H9 (cell line): Measurements from ENCODE around the gene TSSC4. TPM values are rescaled to one million over a fixed set of nuclear protein-coding genes. Genes with fewer than 3 reads are reported as not detected.

ENCODE experiments used
- DNase-seq: peaks from one replicate; pipeline ENCODE4 v3.0.0-alpha.2; 2017
- H2AFZ ChIP-seq: one replicate; pipeline ENCODE4 v1.6.1; 2013; ENCODE audit warnings: mild to moderate bottlenecking, low read length, control low read depth, moderate library complexity
- H2AK5ac ChIP-seq: 2 replicates; pipeline ENCODE4 v1.6.1; 2013; ENCODE audit warnings: low read length, control low read depth, mixed read lengths; ENCODE audit not compliant: insufficient read length
- H2BK120ac ChIP-seq: one replicate; pipeline ENCODE4 v1.6.1; 2013; ENCODE audit warnings: low read depth, mild to moderate bottlenecking, low read length, control low read depth, inconsistent platforms; ENCODE audit not compliant: poor library complexity, severe bottlenecking
- H2BK12ac ChIP-seq: 2 replicates; pipeline ENCODE4 v1.6.1; 2013; ENCODE audit warnings: low read length, control low read depth, mixed read lengths, low read depth; ENCODE audit not compliant: insufficient read length
- H2BK15ac ChIP-seq: 2 replicates; pipeline ENCODE4 v1.6.1; 2013; ENCODE audit warnings: low read depth, low read length, control low read depth
- H2BK20ac ChIP-seq: one replicate; pipeline ENCODE4 v1.6.1; 2013; ENCODE audit warnings: low read depth, mild to moderate bottlenecking, low read length, control low read depth, inconsistent platforms; ENCODE audit not compliant: poor library complexity, severe bottlenecking
- H2BK5ac ChIP-seq: 2 replicates; pipeline ENCODE4 v1.6.1; 2013; ENCODE audit warnings: low read length, control low read depth, mixed read lengths; ENCODE audit not compliant: insufficient read length
- H3K14ac ChIP-seq: 2 replicates; pipeline ENCODE4 v1.6.1; 2013; ENCODE audit warnings: low read length, control low read depth; ENCODE audit not compliant: insufficient read depth
- H3K18ac ChIP-seq: 2 replicates; pipeline ENCODE4 v1.6.1; 2013; ENCODE audit warnings: low read depth, mild to moderate bottlenecking, mixed read lengths, low read length, control low read depth; ENCODE audit not compliant: insufficient read length
- H3K23ac ChIP-seq: 2 replicates; pipeline ENCODE4 v1.6.1; 2013; ENCODE audit warnings: low read length, control low read depth, mixed read lengths, low read depth; ENCODE audit not compliant: insufficient read length
- H3K23me2 ChIP-seq: 2 replicates; pipeline ENCODE4 v1.6.1; 2013; ENCODE audit warnings: low read depth, mild to moderate bottlenecking, mixed read lengths, low read length, control low read depth; ENCODE audit not compliant: insufficient read length, poor library complexity, severe bottlenecking
- H3K27ac ChIP-seq: 2 replicates; pipeline ENCODE4 v1.5.1; 2013; ENCODE audit warnings: low read length, control low read depth, mixed read lengths, low read depth; ENCODE audit not compliant: insufficient read length
- H3K27me3 ChIP-seq: 2 replicates; pipeline ENCODE4 v1.6.1; 2013; ENCODE audit warnings: low read length, control low read depth, inconsistent platforms; ENCODE audit not compliant: insufficient read depth
- H3K4ac ChIP-seq: 2 replicates; pipeline ENCODE4 v1.6.1; 2013; ENCODE audit warnings: low read depth, mild to moderate bottlenecking, control low read depth, inconsistent platforms, low read length, moderate library complexity
- H3K4me1 ChIP-seq: 2 replicates; pipeline ENCODE4 v1.6.1; 2013; ENCODE audit warnings: low read length, control low read depth, inconsistent platforms; ENCODE audit not compliant: insufficient read depth
- H3K4me2 ChIP-seq: 2 replicates; pipeline ENCODE4 v1.6.1; 2013; ENCODE audit warnings: low read length, control low read depth, mixed read lengths; ENCODE audit not compliant: insufficient read length, insufficient read depth
- H3K56ac ChIP-seq: 2 replicates; pipeline ENCODE4 v1.6.1; 2013; ENCODE audit warnings: low read depth, mild to moderate bottlenecking, mixed read lengths, low read length, control low read depth; ENCODE audit not compliant: insufficient read length
- H3K79me1 ChIP-seq: 2 replicates; pipeline ENCODE4 v1.6.1; 2013; ENCODE audit warnings: low read depth, mild to moderate bottlenecking, moderate library complexity, low read length, control low read depth, inconsistent platforms; ENCODE audit not compliant: insufficient read depth, poor library complexity, severe bottlenecking
- H3K79me2 ChIP-seq: 2 replicates; pipeline ENCODE4 v1.6.1; 2013; ENCODE audit warnings: low read length, control low read depth, inconsistent platforms; ENCODE audit not compliant: insufficient read depth
- H3K9ac ChIP-seq: 2 replicates; pipeline ENCODE4 v1.6.1; 2013; ENCODE audit warnings: low read length, control low read depth, mixed read lengths; ENCODE audit not compliant: insufficient read length; ENCODE audit errors: extremely low read depth
- H3K9me3 ChIP-seq: one replicate; pipeline ENCODE4 v1.6.1; 2013; ENCODE audit warnings: low read depth, low read length, inconsistent platforms; ENCODE audit not compliant: control insufficient read depth
- H3T11ph ChIP-seq: one replicate; pipeline ENCODE4 v1.6.1; 2013; ENCODE audit warnings: mild to moderate bottlenecking, low read length, control low read depth, inconsistent platforms
- H4K20me1 ChIP-seq: one replicate; pipeline ENCODE4 v1.6.1; 2013; ENCODE audit not compliant: control insufficient read depth, insufficient read length, insufficient read depth
- H4K5ac ChIP-seq: 2 replicates; pipeline ENCODE4 v1.6.1; 2013; ENCODE audit warnings: low read depth, mild to moderate bottlenecking, mixed read lengths, low read length, control low read depth; ENCODE audit not compliant: insufficient read length
- H4K8ac ChIP-seq: replicated peaks from 2 replicates; pipeline ENCODE4 v1.6.1; 2013; ENCODE audit warnings: low read length, control low read depth, mixed read lengths, low read depth; ENCODE audit not compliant: insufficient read length
- H4K91ac ChIP-seq: 2 replicates; pipeline ENCODE4 v1.6.1; 2013; ENCODE audit warnings: low read depth, mild to moderate bottlenecking, moderate library complexity, mixed read lengths, low read length, control low read depth; ENCODE audit not compliant: insufficient read length
- H3K27ac Mint-ChIP-seq, 3 experiments: 2 replicates in 2 of 3; 3 replicates in 1 of 3; pipeline ENCODE4 v1.8.0; 2020 to 2021; ENCODE audit warnings: mixed read lengths in 3 of 3, mild to moderate bottlenecking in 1 of 3, moderate library complexity in 1 of 3
- H3K27me3 Mint-ChIP-seq: 2 replicates; pipeline ENCODE4 v1.8.0; 2021; ENCODE audit warnings: low read depth, mild to moderate bottlenecking, moderate library complexity, mixed read lengths
- H3K36me3 Mint-ChIP-seq, 3 experiments: 2 replicates in 2 of 3; 3 replicates in 1 of 3; pipeline ENCODE4 v1.8.0; 2020 to 2021; ENCODE audit warnings: low read depth in 3 of 3, mixed read lengths in 3 of 3; ENCODE audit not compliant: insufficient read depth in 1 of 3
- H3K4me1 Mint-ChIP-seq, 2 experiments: 2 replicates each; pipeline ENCODE4 v1.8.0; 2020; ENCODE audit warnings: mixed read lengths in 2 of 2
- H3K4me3 Mint-ChIP-seq, 2 experiments: 2 replicates in 1 of 2; 3 replicates in 1 of 2; pipeline ENCODE4 v1.8.0; 2020 to 2021; ENCODE audit warnings: mild to moderate bottlenecking in 2 of 2, mixed read lengths in 2 of 2, moderate library complexity in 1 of 2
- H3K9me3 Mint-ChIP-seq, 2 experiments: 2 replicates in 1 of 2; 3 replicates in 1 of 2; pipeline ENCODE4 v1.8.0; 2020; ENCODE audit warnings: mild to moderate bottlenecking in 2 of 2, mixed read lengths in 2 of 2, moderate library complexity in 1 of 2
- CTCF ChIP-seq: fragments of 200-600 bp; sonication (generic); conservative IDR thresholded peaks from 3 replicates; pipeline ENCODE4 v1.8.0; 2021; ENCODE audit warnings: antibody characterized with exemption, mild to moderate bottlenecking
- WGBS: extraction: QIAGEN DNeasy Blood & Tissue Kit; methylation state at CpG from one replicate; pipeline ENCODE4 v1.1.7; 2013; ENCODE audit warnings: missing lambda C conversion rate, low lambda C conversion rate, mixed read lengths; ENCODE audit not compliant: insufficient read length; ENCODE audit errors: extremely low coverage; 5-methylcytosine and 5-hydroxymethylcytosine counted together
- total RNA-seq: library from RNA; stranded (reverse); gene quantifications from 2 replicates; pipeline ENCODE4 v1.2.1, GENCODE V29; 2021

TSSC4 gene
- total RNA-seq, 1 experiment from 2014 or later: 51.0 TPM

DNA sequence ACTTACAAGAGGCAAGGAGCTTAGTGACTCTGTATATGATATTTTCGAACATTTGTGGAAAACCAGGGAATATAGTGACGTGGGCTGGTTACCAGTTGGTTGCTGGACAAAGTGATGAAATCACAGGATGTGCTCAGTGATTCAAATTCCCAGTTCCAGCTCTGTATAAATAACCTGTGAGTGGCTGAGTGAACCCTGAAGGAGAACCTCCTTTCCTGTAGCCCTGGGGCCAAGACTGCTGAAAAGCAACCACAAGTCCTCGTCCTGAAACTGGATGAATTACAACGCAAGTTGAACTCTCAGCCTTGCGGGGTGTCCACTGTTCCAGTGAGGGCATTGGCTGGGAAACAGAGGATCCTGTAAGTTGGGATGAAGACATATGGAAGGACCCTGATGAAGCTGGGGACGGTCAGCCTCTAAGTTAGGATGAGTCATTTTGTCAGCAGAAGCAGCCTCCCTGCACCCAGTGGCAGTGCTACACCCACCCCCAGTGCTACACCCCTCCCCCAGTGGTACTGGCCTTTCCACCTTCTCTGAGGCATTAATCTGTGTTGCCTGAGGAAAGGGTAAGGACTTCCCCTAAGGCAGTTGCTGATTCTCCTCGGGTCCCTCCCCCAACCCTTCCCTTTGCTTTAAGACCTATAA, 45.4 kb upstream of the TSSC4 start:
- H3K27me3 ChIP-seq: no peaks in the 10 kb centered on the region; the same call in 1 of the 2 replicates
- H4K8ac ChIP-seq: no peak overlapping the region
- no CpG with 5 or more reads among the region's 7 CpGs for WGBS
- H2AK5ac ChIP-seq: no peak overlapping the region
- no peak for DNase-seq
- no peak overlapping the region for H4K5ac ChIP-seq
- no peak overlapping the region for H4K91ac ChIP-seq
- H3K4me3 Mint-ChIP-seq: no peak overlapping the region
- no peak overlapping the region for H3K14ac ChIP-seq
- no peak for TF ChIP-seq CTCF
- no peaks in the 10 kb centered on the region for H4K20me1 ChIP-seq
- no peak overlapping the region for H2BK20ac ChIP-seq
- no peaks in the 10 kb centered on the region for H3K4me1 ChIP-seq
- no peaks in the 10 kb centered on the region for H3K79me1 ChIP-seq
- peaks cover 2% of the 10 kb centered on the region for H3K23me2 ChIP-seq
- no peak overlapping the region for H3K4me2 ChIP-seq
- H3K9me3 ChIP-seq: peaks cover 4% of the 10 kb centered on the region
- H3K27ac Mint-ChIP-seq: no peak overlapping the region; a peak in 1 of 7 replicates
- H3K18ac ChIP-seq: no peak overlapping the region
- H3K36me3 Mint-ChIP-seq: peaks cover 0 to 8% (median 4%) of the 10 kb centered on the region in 3 experiments; a peak in 2 of 7 replicates
- no peak overlapping the region for H3K9ac ChIP-seq
- no peak overlapping the region for H2BK5ac ChIP-seq
- no peak overlapping the region for H3K23ac ChIP-seq
- H3K79me2 ChIP-seq: no peaks in the 10 kb centered on the region
- H2BK12ac ChIP-seq: no peak overlapping the region
- H3K27me3 Mint-ChIP-seq: peaks cover 37% of the 10 kb centered on the region
- no peak overlapping the region for H3K56ac ChIP-seq
- H2AFZ ChIP-seq: no peak overlapping the region
- H3K9me3 Mint-ChIP-seq: peaks cover 27 to 33% of the 10 kb centered on the region in 2 experiments
- H3T11ph ChIP-seq: no peak overlapping the region
- H2BK15ac ChIP-seq: no peak overlapping the region
- H3K27ac ChIP-seq: no peak overlapping the region
- no peak overlapping the region for H3K4ac ChIP-seq
- peaks cover 0 to 5% of the 10 kb centered on the region in 2 experiments; a peak in 1 of 4 replicates for H3K4me1 Mint-ChIP-seq
- no peak overlapping the region for H2BK120ac ChIP-seq
